T-helper 1 cell treated with Interleukin-12 subunit alpha and Interleukin-12 subunit beta and Interleukin-4 antibody, amounts not matched to agents 30 ng/mL and 1 ng/mL, for 36 hours (primary cell): ENCODE data around the gene PLLP. TPM values are rescaled to one million over a fixed set of nuclear protein-coding genes. Genes with fewer than 3 reads are reported as not detected.

ENCODE experiments used
- intact Hi-C: fragments of 100-400 bp; cut with micrococcal nuclease; formaldehyde crosslinking; loops from one replicate; pipeline ENCODE4 v1.15.1; 2024
- total RNA-seq: library from RNA; stranded (reverse); gene quantifications from 2 replicates; pipeline ENCODE4 v1.2.3, GENCODE V29; 2022

The PLLP gene
- total RNA-seq, 1 donor from 2014 or later = 0.34 TPM

- intact Hi-C loops = no loop called here
These were observed 26.1 kb downstream of the PLLP start for GRCh38 chr16:57258226-57258909.

- intact Hi-C loops = no loop called here
These were observed 26.9 kb downstream of the PLLP start for GRCh38 chr16:57257455-57258070.

GRCh38 chr16:57256601-57257395, 27.7 kb downstream of the PLLP start:
- intact Hi-C loops = no loop called here

- intact Hi-C loops = no loop called here
These were observed 28.6 kb downstream of the PLLP start for GRCh38 chr16:57255686-57256415.

- intact Hi-C loops = no loop called here
These were observed 31.0 kb downstream of the PLLP start for GRCh38 chr16:57253466-57253865.

GRCh38 chr16:57252148-57252721, 32.2 kb downstream of the PLLP start:
- intact Hi-C loops = no loop called here

GRCh38 chr16:57251352-57251751, 33.1 kb downstream of the PLLP start:
- intact Hi-C loops = no loop called here

GRCh38 chr16:57245472-57246113, 38.9 kb downstream of the PLLP start:
- intact Hi-C loops = loop anchor here (1.0 to 10.0 kb wide), 11 partner anchors 32 to 563 kb away; partner anchors contain the start of genes CCDC102A, CIAPIN1, COQ9 and HERPUD1

- intact Hi-C loops = loop anchor here (1.0 to 10.0 kb wide), 12 partner anchors 32 to 563 kb away; partner anchors contain the start of genes CCDC102A, CIAPIN1, COQ9 and HERPUD1
These were observed 39.6 kb downstream of the PLLP start, which contains the start of gene ARL2BP for GRCh38 chr16:57244767-57245471. ARL2BP (plus strand) TSS chr16:57245259; CDS start chr16:57245368, 109 bp downstream.

GRCh38 chr16:57244463-57244766, 40.1 kb downstream of the PLLP start:
- intact Hi-C loops = loop anchor here (1.0 to 10.0 kb wide), 6 partner anchors 40 to 310 kb away; partner anchors contain the start of genes CCDC102A, CIAPIN1, COQ9 and HERPUD1

GRCh38 chr16:57242650-57243049, 41.8 kb downstream of the PLLP start:
- intact Hi-C loops = loop anchor here (10.0 kb wide), 2 partner anchors 228 to 308 kb away; partner anchors contain the start of gene HERPUD1

GRCh38 chr16:57240851-57241250, 43.6 kb downstream of the PLLP start:
- intact Hi-C loops = loop anchor here (10.0 kb wide), 2 partner anchors 226 to 306 kb away; partner anchors contain the start of gene HERPUD1

- intact Hi-C loops = no loop called here
These were observed 45.4 kb downstream of the PLLP start for GRCh38 chr16:57239107-57239506.

GRCh38 chr16:57238682-57239081, 45.8 kb downstream of the PLLP start:
- intact Hi-C loops = no loop called here

GRCh38 chr16:57236022-57236350, 48.5 kb downstream of the PLLP start:
- intact Hi-C loops = no loop called here

GRCh38 chr16:57235128-57236021, 49.1 kb downstream of the PLLP start:
- intact Hi-C loops = no loop called here

GRCh38 chr16:57234707-57235092, 49.8 kb downstream of the PLLP start:
- intact Hi-C loops = no loop called here

- intact Hi-C loops = no loop called here
These were observed 50.3 kb downstream of the PLLP start for GRCh38 chr16:57233944-57234706.
